Large intestine (tissue), 3 donors: ENCODE measurements around the gene DACT3. TPM values are rescaled to one million over a fixed set of nuclear protein-coding genes. Genes with fewer than 3 reads are reported as not detected.

Experiments
- DNase-seq, 2 donors: peaks; one replicate each; pipeline versions ENCODE4 v3.0.0 to v3.0.0-alpha.2; 2013
- H3K27ac ChIP-seq: one replicate; pipeline ENCODE4 v1.5.1; 2013; ENCODE audit warnings: low read length
- H3K27me3 ChIP-seq: 2 replicates; pipeline ENCODE4 v1.6.1; 2013; ENCODE audit warnings: low read length; ENCODE audit not compliant: control insufficient read depth, insufficient read depth
- H3K36me3 ChIP-seq: 2 replicates; pipeline ENCODE4 v1.6.1; 2013; ENCODE audit warnings: low read length; ENCODE audit not compliant: control insufficient read depth, insufficient read depth
- H3K4me1 ChIP-seq: one replicate; pipeline ENCODE4 v1.6.1; 2013; ENCODE audit warnings: low read length; ENCODE audit not compliant: control insufficient read depth, insufficient read depth
- H3K4me3 ChIP-seq: one replicate; pipeline ENCODE4 v1.5.1; 2013; ENCODE audit warnings: low read length
- H3K9me3 ChIP-seq: one replicate; pipeline ENCODE4 v1.6.1; 2013; ENCODE audit warnings: mild to moderate bottlenecking, low read depth, low read length, moderate library complexity; ENCODE audit not compliant: control insufficient read depth
- WGBS: methylation state at CpG from one replicate; pipeline ENCODE4 v1.1.5; 2013; ENCODE audit warnings: low lambda C conversion rate; ENCODE audit not compliant: insufficient coverage; 5-methylcytosine and 5-hydroxymethylcytosine counted together
- polyA plus RNA-seq: library from polyadenylated mRNA; unstranded; fragments of 120-200 nt; gene quantifications from one replicate; pipeline ENCODE4 v1.2.1, GENCODE V29; 2013

DACT3 gene
- polyA plus RNA-seq, 1 donor = 13.7 TPM

DNA sequence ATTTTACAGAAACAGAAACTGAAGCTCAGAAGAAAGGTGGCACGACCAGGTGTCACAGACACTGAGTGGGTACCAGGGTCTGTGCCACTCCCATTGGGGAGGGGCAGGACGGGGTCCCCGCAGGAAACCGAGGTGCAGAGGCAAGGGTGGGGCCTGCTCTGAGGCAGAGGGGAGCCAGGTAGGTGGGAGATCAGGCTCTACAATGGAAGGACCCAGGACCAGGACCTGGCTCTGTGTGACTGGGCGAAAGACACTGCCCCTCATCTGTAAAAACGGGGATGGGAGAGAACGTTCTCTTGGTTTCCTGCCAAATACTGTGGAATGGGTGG lies 38.9 kb downstream of the DACT3 start:
- no peak for DNase-seq
- no peaks in the 10 kb centered on the region for H3K9me3 ChIP-seq
- no peaks in the 10 kb centered on the region for H3K36me3 ChIP-seq
- peaks cover 22% of the 10 kb centered on the region for H3K4me1 ChIP-seq
- H3K27me3 ChIP-seq = peaks cover 20% of the 10 kb centered on the region
- peak overlapping the region; percentile 26 for H3K4me3 ChIP-seq
- peak overlapping the region; percentile 68 for H3K27ac ChIP-seq
- no CpG with 5 or more reads among the region's 7 CpGs for WGBS

DNA sequence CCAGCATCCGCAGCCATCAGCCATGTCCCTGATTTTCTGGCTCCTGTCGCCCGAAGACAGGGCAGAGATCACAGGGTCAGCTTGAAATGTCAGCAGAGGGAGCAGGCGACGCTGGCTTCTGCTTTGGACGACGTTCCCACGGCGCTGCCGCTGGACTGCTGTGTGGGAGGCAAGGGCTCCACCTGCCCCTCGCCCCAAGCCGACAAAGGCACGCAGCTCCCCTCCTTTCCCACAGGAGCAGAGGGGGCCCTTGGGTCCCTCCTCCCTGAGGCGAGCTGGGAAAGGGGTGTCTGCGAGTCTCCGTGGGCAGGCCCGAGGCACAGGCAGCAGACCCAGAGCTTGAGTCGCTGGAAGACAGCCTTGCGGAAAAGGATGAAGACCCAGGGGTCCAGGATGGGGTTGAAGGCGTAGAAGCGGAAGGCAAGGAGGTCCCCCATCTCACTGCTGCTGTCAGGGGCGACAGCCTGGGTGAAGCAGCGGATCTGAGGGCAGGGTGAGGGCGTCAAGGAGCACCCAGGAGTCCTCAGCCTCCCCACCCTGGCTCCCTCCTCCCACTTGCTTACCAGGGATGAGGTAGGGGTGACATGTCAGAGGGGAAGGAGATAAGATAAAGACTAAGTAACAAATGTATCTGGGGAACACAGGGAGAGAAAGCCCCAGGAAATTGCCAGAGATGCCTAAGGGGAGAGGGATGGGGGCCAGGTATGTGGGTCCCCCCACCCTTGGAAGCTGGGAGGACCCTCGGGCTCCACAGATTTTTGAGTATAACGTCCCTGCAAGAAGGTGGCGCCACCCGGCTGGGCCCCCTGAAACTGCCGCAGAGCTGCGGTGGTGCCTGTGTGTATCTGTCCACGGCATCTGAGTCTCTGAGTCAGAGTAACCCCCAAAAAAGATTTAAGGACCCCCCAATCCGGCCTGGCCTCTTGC lies 39.5 kb downstream of the DACT3 start:
- Histone ChIP-seq H3K4me1 (peaks cover 25% of the 10 kb centered on the region), H3K4me3 (peak overlapping the region; percentile 26), H3K36me3 (no peaks in the 10 kb centered on the region), H3K27ac (peak overlapping the region; percentile 68), H3K9me3 (no peaks in the 10 kb centered on the region), H3K27me3 (peaks cover 20% of the 10 kb centered on the region)
- no peak for DNase-seq
- no CpG with 5 or more reads among the region's 32 CpGs for WGBS

DNA sequence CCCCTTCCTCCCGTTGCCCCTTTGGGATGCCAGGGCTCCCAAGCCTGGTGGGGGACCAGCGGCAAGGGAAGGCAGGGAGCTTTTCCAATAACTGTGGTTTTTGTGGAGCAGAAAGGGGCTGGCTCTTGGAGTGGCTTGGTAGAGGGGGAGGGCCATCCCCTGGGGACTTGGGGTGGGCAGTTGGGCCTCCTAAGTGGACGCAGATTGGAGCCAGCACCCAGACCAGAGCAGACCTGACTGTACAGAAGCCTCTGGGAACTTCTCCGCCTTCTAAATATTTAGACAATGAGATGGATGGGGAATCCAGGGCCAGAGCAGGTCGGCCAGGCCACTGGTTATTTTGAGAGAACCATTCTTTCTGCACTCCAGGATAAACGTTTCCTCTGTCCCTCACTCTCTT lies 40.3 kb downstream of the DACT3 start:
- DNase-seq = peak in 1 of 2 donors; percentile 48
- Histone ChIP-seq H3K27me3 (peaks cover 20% of the 10 kb centered on the region), H3K27ac (peak overlapping the region; percentile 68), H3K4me3 (peak overlapping the region; percentile 18), H3K9me3 (no peaks in the 10 kb centered on the region), H3K4me1 (peaks cover 22% of the 10 kb centered on the region), H3K36me3 (no peaks in the 10 kb centered on the region)
- WGBS = no CpG with 5 or more reads among the region's 6 CpGs

DNA sequence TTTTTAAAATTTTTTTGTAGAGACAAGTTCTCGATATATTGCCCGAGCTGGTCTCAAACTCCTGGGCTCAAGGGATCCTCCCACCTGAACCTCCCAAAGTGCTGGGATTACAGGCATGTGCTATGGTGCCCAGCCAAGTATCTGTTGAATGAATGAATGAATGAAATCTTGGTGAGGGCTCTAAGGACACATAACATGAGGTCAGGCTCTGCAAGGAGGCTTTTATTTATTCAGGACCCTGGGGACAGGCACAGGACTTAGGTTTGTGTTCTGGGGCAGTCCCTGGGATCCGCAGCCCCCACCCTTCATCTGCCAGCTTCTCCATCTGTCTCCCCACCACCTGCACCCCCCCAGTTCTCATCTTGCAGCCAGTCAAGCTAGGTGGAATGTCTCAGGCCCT lies 40.7 kb downstream of the DACT3 start:
- peaks cover 17% of the 10 kb centered on the region for H3K4me1 ChIP-seq
- WGBS = no CpG with 5 or more reads among the region's 3 CpGs
- no peak for DNase-seq
- H3K36me3 ChIP-seq = no peaks in the 10 kb centered on the region
- H3K27me3 ChIP-seq = peaks cover 20% of the 10 kb centered on the region
- no peaks in the 10 kb centered on the region for H3K9me3 ChIP-seq
- H3K27ac ChIP-seq = peak overlapping the region; percentile 30
- no peak overlapping the region for H3K4me3 ChIP-seq

DNA sequence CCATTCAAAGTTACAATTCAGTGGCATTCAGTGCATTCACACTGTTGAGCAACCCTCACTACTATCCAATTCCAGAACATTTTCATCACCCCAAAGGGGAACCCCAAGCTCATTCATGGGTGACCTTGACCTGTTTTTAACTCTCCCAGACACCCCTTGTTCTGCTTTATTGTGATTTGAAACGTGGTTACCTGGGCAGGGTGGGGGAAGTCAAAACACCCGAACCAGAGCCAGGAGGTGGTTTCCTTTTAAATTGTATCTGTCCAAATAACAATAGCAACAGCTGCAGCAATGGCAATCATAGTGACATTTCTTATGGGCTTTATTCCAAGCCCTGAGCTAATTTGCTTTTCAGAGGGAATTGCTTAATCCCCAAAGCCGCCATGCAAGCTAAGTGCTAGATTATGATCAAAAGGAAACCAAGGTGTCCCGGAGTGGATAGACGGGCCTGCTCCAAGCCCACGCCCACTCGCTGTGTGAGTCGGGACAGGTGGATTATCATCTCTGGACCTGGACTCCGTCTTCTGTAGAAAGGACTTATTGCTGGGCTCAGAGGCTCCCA lies 42.2 kb downstream of the DACT3 start:
- Histone ChIP-seq H3K4me3 (no peak overlapping the region), H3K27me3 (peaks cover 20% of the 10 kb centered on the region), H3K4me1 (peaks cover 16% of the 10 kb centered on the region), H3K27ac (no peak overlapping the region), H3K36me3 (no peaks in the 10 kb centered on the region), H3K9me3 (no peaks in the 10 kb centered on the region)
- no peak for DNase-seq
- no CpG with 5 or more reads among the region's 9 CpGs for WGBS

DNA sequence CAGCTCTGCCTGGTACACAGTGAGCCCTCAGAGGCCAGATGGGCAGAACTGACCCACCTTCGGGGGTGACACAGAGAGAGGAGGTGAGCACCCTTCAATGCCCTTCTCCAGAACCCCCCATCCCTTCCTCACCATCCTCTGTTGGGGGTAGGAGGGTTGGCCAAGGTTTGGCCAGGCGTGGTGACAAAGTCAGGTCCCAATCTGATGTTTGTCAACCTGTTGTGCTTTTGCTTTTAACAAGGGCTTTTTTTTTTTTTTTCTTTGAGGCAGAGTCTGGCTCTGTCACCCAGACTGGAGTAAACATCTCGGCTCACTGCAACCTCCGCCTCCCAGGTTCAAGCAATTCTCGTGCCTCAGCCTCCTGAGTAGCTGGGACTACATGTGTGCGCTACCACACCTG lies 43.4 kb downstream of the DACT3 start:
- no peaks in the 10 kb centered on the region for H3K9me3 ChIP-seq
- peaks cover 20% of the 10 kb centered on the region for H3K27me3 ChIP-seq
- H3K4me1 ChIP-seq = peaks cover 16% of the 10 kb centered on the region
- no CpG with 5 or more reads among the region's 6 CpGs for WGBS
- H3K4me3 ChIP-seq = no peak overlapping the region
- no peaks in the 10 kb centered on the region for H3K36me3 ChIP-seq
- DNase-seq = no peak
- no peak overlapping the region for H3K27ac ChIP-seq

DNA sequence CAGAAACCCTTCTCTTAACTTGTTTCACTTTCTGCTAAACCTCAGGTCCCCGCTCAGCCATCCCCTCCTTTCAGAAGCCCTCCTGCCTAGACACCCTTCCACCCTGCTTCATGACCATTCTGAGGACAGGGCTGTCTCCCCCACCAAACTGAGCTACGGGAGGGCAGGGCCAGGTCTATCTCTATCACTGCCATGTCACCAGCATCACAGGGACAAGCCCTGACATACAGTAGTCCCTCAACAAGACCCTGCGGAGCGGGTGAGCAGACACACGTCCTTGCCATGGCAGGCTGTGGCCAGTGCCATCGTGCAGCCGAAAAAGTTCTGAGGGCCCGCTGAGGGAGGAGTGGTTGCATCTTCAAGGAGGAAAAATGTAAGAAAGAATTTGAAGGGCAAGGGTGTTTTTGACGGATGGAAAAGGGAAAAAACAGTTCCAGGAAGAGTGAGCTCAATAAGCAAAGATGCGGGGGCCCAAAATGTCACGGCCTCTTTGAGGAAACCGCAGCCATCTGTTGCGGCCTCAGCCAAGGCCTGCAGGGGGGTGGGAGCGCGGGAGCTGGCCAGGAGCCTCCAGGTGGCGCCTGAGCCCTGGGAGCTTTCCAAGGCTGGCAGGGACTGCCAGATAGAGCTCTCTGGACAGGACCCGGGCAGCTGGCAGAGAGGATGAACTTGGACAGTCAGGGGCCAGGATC lies 44.2 kb downstream of the DACT3 start:
- H3K27ac ChIP-seq = peak overlapping the region; percentile 5
- WGBS = no CpG with 5 or more reads among the region's 17 CpGs

DNA sequence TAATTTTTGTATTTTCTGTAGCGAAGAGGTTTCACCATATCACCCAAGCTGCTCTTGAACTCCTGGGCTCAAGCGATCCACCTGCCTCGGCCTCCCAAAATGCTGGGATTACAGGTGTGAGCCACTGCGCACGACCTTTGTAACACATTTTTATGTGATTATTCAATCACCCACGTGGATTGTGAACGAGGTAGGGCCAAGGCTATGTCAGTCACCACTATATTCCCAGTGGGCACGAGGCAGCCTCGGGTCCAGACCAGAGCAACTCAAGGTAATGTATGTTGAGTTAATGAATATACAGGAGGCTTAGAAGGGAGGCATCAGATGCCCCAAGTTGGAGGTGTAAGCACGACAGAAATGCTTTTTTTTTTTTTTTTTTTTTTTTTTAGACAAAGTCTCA lies 45.0 kb downstream of the DACT3 start:
- Histone ChIP-seq H3K27ac (no peak overlapping the region), H3K27me3 (peaks cover 5% of the 10 kb centered on the region), H3K9me3 (no peaks in the 10 kb centered on the region), H3K36me3 (peaks cover 3% of the 10 kb centered on the region), H3K4me1 (peaks cover 14% of the 10 kb centered on the region), H3K4me3 (no peak overlapping the region)
- WGBS = no CpG with 5 or more reads among the region's 10 CpGs
- DNase-seq = no peak

More for the DNA sequence above, 44.2 kb downstream of the DACT3 start:
- DNase-seq = peak in 1 of 2 donors; percentile 51
- no peak overlapping the region for H3K4me3 ChIP-seq
- no peaks in the 10 kb centered on the region for H3K36me3 ChIP-seq
- H3K4me1 ChIP-seq = peaks cover 14% of the 10 kb centered on the region
- no peaks in the 10 kb centered on the region for H3K9me3 ChIP-seq
- H3K27me3 ChIP-seq = peaks cover 14% of the 10 kb centered on the region

DNA sequence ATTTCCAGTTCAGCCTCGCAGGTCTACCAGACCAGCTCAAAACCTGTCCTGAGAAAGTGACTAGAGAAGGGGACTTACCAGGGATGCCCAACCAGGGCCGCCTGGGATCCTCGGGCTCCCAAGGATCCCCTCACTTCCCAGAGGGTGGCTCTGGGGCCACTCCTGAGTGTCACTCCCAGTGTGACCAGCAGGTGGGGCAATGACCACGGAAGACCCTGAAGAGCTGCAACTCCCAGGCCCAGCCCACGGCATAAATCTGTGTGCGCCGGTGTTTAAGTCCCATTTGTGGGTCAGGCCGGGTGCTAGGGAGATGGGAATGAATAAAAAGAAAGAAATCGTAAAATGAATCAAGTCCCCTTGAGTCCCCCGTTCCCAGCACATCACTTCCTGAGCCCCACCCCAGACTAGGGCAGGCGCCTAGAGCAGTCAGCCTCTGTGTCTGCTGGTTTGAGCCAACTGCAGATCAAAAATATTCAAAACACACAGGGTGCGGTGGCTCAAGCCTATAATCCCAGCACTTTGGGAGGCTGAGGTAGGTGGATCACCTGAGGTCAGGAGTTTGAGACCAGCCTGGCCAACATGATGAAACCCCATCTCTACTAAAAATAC lies 46.8 kb downstream of the DACT3 start:
- Histone ChIP-seq H3K4me3 (no peak overlapping the region), H3K27me3 (no peaks in the 10 kb centered on the region), H3K9me3 (no peaks in the 10 kb centered on the region), H3K4me1 (peaks cover 9% of the 10 kb centered on the region), H3K36me3 (peaks cover 18% of the 10 kb centered on the region), H3K27ac (no peak overlapping the region)
- WGBS = no CpG with 5 or more reads among the region's 12 CpGs
- peak; percentile 63 to 69 for DNase-seq

DNA sequence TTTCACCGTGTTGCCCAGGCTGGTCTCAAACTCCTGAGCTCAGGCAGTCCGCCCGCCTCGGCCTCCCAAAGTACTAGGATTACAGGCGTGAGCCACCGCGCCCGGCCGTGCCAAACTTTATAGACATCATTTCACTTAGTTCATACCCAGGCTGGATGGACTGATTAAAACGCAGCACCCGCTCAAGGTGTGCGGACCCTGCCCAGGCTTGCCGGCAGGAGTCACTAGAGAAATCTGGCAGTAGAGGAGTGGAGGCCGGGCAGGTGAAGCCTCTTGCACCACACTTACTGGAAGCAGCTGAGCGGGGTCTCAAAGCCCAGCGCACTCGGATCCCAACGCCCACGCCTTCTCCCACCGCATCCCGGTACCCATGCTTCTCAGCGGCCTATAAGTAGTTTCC lies 47.5 kb downstream of the DACT3 start:
- no peaks in the 10 kb centered on the region for H3K9me3 ChIP-seq
- H3K4me3 ChIP-seq = no peak overlapping the region
- peaks cover 25% of the 10 kb centered on the region for H3K36me3 ChIP-seq
- H3K27me3 ChIP-seq = no peaks in the 10 kb centered on the region
- no CpG with 5 or more reads among the region's 22 CpGs for WGBS
- DNase-seq = no peak
- no peak overlapping the region for H3K27ac ChIP-seq
- peaks cover 9% of the 10 kb centered on the region for H3K4me1 ChIP-seq
